GM19468 (cell line): ENCODE results near the gene TLX3.

ENCODE experiments used
- ATAC-seq: cut with Tn5 transposase; IDR thresholded peaks from one replicate; pipeline ENCODE4 v1.9.1; 2021; ENCODE audit warnings: mild to moderate bottlenecking, moderate library complexity, moderate number of reproducible peaks; ENCODE audit not compliant: unreplicated experiment; ENCODE audit errors: extremely low read depth

The TLX3 gene

GRCh38 chr5:171299851-171300250 lies 9.2 kb upstream of the TLX3 start:
- ATAC-seq, result no peak

- ATAC-seq, result no peak
These were observed 8.7 kb upstream of the TLX3 start for GRCh38 chr5:171300358-171300757.

GRCh38 chr5:171306166-171306565 lies 2.9 kb upstream of the TLX3 start:
- ATAC-seq, result no peak

GRCh38 chr5:171306781-171307591 lies 2.1 kb upstream of the TLX3 start:
- ATAC-seq, result no peak

- no peak for ATAC-seq
These were observed 1.1 kb upstream of the TLX3 start for GRCh38 chr5:171307789-171308452.

- no peak for ATAC-seq
These were observed 496 bp downstream of the TLX3 start for GRCh38 chr5:171309276-171310211.

- ATAC-seq, result no peak
These were observed 1.3 kb downstream of the TLX3 start for GRCh38 chr5:171310212-171310818.

GRCh38 chr5:171310819-171311321 lies 1.8 kb downstream of the TLX3 start:
- ATAC-seq, result no peak

- no peak for ATAC-seq
These were observed 2.5 kb downstream of the TLX3 start for GRCh38 chr5:171311322-171312077.

GRCh38 chr5:171312129-171312974 lies 3.3 kb downstream of the TLX3 start:
- no peak for ATAC-seq

GRCh38 chr5:171313481-171314206 lies 4.6 kb downstream of the TLX3 start:
- ATAC-seq, result no peak

- ATAC-seq, result no peak
These were observed 5.8 kb downstream of the TLX3 start for GRCh38 chr5:171314728-171315385.

GRCh38 chr5:171315386-171315891 lies 6.4 kb downstream of the TLX3 start:
- ATAC-seq, result no peak

- no peak for ATAC-seq
These were observed 6.8 kb downstream of the TLX3 start for GRCh38 chr5:171315925-171316257.

- ATAC-seq, result no peak
These were observed 7.4 kb downstream of the TLX3 start for GRCh38 chr5:171316258-171317121.

GRCh38 chr5:171317230-171317629 lies 8.2 kb downstream of the TLX3 start:
- no peak for ATAC-seq
